Superior temporal gyrus (tissue), 1 donor: ENCODE measurements around the gene OSCP1.

Source experiments
- DNase-seq: peaks from one replicate; pipeline ENCODE4 v3.0.0-alpha.2; 2016; ENCODE audit errors: extremely low spot score

The OSCP1 gene

GRCh38 chr1:36383240-36383639, 67.0 kb downstream of the OSCP1 start:
- DNase-seq: no peak

GRCh38 chr1:36382669-36383068, 67.6 kb downstream of the OSCP1 start:
- DNase-seq: no peak

GRCh38 chr1:36382231-36382630, 68.0 kb downstream of the OSCP1 start:
- no peak for DNase-seq

- DNase-seq: no peak
Measured at GRCh38 chr1:36381405-36381804, 68.8 kb downstream of the OSCP1 start.

GRCh38 chr1:36380782-36381181, 69.5 kb downstream of the OSCP1 start:
- DNase-seq: no peak

GRCh38 chr1:36380143-36380619, 70.1 kb downstream of the OSCP1 start:
- DNase-seq: no peak

GRCh38 chr1:36377791-36378492, 72.3 kb downstream of the OSCP1 start:
- no peak for DNase-seq

- no peak for DNase-seq
Measured at GRCh38 chr1:36372617-36373016, 77.6 kb downstream of the OSCP1 start.

- peak; percentile 80 for DNase-seq
Measured at GRCh38 chr1:36369061-36369861, 81.0 kb downstream of the OSCP1 start.
